ENCODE data around the gene LYZL1.
"Not testable (repeated sequence)": the region's sequence is repeated elsewhere in the genome, so short reads cannot be mapped to it uniquely, and the experiment has no call there.

LYZL1 gene

GRCh38 chr10:29310463-29310862 lies 21.6 kb downstream of the LYZL1 start:
- DNase-seq, result not testable (repeated sequence)

DNA sequence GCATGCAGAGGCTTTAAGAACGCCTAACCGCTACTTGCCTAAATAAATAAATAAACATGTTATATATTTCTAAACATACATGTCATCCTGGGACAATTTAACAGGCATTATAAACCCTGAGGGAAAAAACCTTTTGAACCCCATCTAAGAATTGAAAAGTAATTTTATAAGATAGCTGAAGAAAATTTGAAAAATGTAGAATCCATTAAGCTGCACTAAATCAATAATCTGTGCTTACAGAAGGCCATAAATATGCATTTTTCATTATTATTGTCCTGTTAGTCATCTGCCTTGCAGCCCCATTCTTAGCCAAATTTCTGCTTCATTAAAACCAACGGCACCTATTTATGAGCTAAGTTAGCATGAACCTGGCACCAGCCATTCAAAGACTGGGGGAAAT lies 24.2 kb downstream of the LYZL1 start:
- no peak for DNase-seq

DNA sequence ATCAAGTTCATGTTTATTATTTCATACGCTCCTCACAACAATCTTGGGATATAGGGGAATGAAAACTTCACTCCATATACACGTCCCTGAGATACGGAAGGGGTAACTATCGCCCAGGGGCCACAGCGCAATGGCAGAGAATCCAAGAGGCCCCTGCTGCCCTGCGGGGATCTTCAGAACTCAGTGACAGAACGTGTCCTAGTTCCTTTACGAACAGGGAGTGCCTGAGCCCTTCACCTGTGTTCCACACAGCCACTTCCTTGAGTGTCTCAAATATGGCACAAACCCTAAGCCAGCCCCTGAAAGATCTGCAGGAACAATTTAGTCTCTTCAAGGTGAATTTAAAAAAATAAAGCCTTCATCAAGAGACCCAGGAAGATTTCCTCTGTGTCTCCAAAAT lies 25.9 kb downstream of the LYZL1 start:
- no peak for DNase-seq

DNA sequence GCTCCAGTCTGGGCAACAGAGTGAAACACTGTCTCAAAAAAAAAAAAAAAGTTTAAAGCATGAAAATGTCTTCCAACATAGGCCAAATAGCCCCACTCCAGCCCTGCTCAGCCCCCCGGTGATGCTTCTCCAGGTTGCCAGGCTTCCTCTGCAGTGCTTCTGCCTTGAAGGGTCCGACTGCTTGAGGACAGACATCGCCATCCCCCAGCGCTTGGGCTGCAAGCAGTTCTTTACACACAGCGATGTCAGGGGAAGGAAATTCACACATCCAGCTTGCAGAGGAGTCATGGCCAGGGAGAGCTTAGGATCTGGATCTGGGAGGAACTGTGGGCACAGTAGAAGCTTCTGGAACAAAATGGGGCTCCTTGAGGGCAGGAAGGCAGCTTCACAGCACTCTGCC lies 26.9 kb downstream of the LYZL1 start:
- DNase-seq, result no peak

GRCh38 chr10:29316308-29317026 lies 27.6 kb downstream of the LYZL1 start:
- no peak for DNase-seq

- no peak for DNase-seq
These were observed 28.2 kb downstream of the LYZL1 start for GRCh38 chr10:29317027-29317420.

- no peak for DNase-seq
These were observed 28.7 kb downstream of the LYZL1 start for GRCh38 chr10:29317423-29318021.

DNA sequence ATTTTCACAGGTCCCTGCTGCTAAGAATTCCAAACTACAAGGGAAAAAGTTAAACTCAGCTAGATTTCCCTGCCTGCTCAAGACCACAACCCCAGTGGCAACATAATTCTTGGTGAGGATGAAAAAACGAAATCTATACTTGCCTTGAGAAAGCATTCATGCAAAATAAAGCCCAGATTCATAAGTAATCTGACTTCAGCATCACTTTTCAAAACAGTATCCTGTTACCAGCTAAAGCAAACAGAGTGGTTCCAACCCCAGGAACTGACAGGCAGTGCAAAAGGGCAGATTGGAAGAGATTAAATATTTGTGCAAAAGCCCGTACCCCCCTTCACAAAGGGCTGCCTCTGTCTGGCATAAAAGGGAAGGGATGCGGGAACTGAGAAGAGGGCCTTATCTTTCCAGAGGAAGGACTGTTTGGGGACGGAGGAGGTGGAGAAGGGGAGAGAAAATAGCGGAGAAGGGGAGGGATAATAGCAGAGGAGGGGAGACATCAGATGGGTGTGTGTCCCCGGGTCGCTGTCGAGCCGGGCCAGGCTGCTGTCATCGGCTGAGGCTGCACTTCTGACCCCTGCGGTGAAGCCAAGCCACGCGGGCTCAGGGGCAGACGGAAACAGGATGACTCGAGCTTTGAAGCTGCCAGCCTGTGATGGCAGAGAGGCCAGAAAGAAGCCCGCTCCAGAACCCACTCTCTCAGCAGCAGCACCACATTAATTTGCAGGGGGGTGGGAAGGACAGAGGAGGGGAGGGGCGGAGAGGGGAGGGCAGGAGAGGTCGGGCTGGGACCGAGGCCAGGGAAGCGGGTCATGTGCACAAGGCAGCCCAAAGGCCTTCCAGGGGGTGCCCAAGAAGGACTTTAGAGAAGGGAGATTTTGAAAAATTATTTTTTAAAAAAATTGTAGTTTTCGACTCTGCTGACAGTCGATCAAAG lies 29.5 kb downstream of the LYZL1 start:
- not testable (repeated sequence) for DNase-seq

GRCh38 chr10:29319205-29319781 lies 30.4 kb downstream of the LYZL1 start:
- DNase-seq, result no peak

DNA sequence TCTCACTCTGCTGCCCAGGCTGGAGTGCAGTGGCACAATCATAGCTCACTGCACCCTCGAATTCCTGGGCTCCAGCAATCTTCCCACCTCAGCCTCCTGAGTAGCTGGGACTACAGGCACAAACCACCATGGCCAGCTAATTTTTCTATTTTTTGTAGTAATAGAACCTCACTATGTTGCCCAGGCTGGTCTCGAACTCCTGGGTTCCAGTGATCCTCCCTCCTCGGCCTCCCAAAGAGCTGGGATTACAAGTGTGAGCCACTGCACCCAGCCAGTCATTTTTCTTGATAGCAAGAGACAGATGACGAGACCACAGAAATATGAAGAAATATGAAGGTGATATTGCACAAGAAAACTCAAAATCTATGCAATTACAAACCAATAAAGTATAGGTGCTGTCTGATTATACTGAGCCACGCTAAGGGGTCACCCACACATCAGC lies 31.8 kb downstream of the LYZL1 start:
- not testable (repeated sequence) for DNase-seq

DNA sequence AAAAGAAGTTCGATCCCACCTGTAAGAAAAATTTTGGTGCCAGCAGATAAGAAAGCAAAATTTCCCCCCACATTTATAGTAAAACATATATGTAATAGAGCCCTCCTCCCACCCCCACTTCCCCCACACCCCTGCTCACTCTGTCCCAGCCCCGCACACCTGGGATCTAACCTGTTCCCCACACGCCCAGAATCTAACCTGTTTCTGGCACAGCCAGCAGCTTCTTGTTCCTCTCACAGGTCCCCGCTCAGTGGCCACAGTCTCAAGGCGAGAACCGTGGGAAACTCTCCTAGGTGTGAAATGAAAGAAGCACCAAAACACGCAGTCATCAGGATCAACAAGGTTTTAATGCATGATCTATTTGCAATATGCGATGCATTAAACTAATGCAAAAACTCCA lies 32.8 kb downstream of the LYZL1 start:
- no peak for DNase-seq

- no peak for DNase-seq
These were observed 34.0 kb downstream of the LYZL1 start for GRCh38 chr10:29322918-29323317.

GRCh38 chr10:29323367-29323766 lies 34.5 kb downstream of the LYZL1 start:
- DNase-seq, result no peak

- no peak for DNase-seq
These were observed 35.5 kb downstream of the LYZL1 start for GRCh38 chr10:29324220-29324841.

- DNase-seq, result no peak
These were observed 37.4 kb downstream of the LYZL1 start for GRCh38 chr10:29326299-29326698.

DNA sequence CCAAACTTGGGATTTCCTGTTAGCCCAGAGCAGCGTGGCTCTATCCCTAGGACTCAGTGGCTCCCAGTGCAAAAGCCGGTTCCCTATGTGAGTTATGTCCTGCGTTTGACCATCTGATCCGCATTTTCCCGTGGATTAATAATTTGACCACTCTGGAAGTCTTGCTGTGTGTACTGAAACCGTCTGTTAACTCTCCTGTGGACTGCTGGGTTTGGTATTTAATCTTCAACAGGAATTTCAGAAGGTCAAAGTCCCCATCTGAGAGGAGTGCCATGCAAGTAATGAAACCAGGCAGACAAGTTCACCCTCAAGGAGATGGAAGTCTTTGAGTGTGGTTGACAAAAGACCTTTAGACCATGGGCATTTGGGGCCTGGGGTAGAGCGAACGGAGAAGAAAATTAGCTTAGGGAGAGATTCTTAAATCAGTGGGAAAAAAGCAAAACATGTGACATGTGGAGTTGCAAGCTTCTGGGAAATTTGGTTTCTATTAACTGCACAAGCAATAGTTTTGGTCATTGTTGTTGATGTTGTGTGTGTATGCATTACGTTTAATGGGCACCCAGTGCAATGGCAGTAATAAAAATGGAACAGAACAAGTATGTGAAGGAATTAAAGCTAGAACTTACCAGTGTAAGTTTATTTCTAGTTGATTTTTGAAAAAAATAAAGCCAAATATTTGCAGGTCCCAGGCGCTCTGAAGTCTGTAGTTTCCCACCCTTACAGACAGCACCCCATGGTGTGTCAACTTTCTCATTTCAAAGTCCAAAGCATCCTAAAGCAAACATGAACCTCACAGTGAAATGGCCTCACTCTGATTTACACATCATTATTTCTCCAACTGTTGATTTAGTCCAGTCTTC lies 38.2 kb downstream of the LYZL1 start:
- DNase-seq, result no peak

- no peak for DNase-seq
These were observed 38.9 kb downstream of the LYZL1 start for GRCh38 chr10:29327746-29328102.

DNA sequence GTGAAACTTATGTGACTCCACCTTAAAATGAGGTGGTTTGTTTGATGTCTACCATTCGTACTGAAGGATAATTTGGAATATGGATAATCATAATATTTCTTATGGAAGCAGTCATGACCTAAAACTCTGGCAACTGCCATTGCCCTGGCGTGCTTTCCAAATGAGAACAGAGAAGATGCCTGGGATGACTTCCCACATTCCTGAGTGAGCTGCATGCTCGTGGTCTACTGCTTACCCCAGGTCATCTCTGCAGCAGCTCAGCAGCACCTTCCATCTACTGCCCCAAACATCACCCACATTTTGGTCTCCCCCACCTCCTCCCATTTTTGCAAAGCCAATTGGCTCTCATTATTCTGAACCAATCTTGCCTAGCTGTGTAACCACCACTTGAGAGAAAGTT lies 40.1 kb downstream of the LYZL1 start:
- no peak for DNase-seq

DNA sequence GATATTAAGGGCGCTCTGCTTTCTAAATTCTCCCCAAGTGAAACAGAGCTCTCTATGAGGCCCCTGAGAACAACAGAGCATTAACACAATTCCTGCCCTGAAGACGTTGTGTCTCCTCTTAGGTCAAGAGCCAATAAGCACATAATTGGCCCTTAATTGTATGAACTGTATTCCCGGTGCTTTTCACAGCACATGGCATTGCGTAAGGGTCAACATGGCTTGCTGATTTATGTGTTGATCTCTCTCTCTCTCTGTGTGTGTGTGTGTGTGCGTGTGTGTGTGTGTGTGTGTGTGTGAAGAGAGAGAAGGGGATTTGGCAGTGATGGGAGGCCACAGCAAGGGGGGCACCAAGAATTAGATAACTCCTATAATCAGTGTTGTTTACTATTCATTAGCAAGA lies 40.5 kb downstream of the LYZL1 start:
- DNase-seq, result peak; percentile 53

DNA sequence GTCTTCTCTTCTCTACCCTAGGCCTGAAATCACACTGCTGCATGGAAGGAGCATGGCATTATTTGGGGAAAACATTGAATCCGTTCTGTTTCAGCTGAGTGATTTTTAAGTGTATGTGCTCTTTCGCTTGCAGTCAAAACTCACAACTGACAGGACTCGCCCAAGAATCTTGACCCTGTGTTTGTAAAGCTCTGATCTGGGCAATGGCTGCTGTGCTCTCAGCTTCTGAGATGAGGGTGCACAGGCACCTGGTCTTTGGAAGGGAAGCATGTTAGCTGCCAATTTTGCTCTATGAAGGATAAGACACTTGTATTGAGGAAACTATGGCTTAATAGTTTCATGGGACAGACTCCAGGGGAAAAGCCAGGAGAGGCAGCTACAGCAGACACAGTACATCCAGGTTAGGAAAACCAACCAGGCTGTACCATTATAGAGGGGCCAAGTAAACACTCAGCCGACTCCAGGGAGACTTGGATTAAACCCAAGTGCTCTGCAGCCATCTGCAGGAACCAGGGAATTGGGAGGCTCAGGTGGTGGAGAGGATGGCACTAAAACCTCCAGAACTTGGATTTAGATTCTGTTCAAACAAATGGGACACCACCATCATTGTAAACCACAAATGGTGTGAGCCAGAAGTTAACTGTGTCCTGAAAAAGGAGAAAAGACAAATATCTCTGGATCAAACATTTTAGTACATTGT lies 43.3 kb downstream of the LYZL1 start:
- DNase-seq, result peak; percentile 24

- DNase-seq, result no peak
These were observed 43.9 kb downstream of the LYZL1 start for GRCh38 chr10:29332761-29333148.
